ENCODE measurements around the gene RAX.
"Not testable (repeated sequence)": the region's sequence is repeated elsewhere in the genome, so short reads cannot be mapped to it uniquely, and the experiment has no call there.

RAX gene

GRCh38 chr18:59272221-59272888 is 899 bp downstream of the RAX start:
- DNase-seq (ENCODE audit: low read depth): no peak

DNA sequence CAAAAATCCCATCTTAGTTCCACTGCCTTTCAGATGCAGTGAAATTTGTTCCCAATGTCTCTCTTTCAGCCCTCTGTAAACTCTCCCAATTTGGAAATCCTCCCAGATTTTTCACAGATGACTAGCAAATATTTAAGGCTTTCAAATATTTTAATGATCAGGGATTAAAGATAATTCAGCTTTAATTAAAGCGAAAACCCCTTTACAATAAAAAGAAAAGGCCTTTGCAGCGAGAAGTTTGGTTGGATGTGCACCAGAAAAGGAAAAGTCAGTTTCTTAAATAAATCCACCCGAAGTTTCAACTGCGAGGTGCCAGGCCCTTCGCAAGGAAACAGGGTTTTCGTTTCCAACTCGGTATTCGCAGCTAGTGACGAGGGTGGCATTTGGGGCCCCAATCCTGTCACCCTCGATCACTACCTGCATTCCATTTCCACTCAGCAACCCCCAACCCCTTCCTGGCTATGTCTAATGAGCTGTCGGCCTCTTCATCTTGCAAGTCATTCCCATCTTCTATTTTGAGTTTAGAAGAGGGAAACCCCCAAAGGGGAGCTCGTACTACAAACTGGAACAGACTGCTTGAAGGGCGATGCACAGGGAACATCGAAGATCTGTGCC is 1.5 kb downstream of the RAX start:
- DNase-seq (ENCODE audit: low read depth): no peak

DNA sequence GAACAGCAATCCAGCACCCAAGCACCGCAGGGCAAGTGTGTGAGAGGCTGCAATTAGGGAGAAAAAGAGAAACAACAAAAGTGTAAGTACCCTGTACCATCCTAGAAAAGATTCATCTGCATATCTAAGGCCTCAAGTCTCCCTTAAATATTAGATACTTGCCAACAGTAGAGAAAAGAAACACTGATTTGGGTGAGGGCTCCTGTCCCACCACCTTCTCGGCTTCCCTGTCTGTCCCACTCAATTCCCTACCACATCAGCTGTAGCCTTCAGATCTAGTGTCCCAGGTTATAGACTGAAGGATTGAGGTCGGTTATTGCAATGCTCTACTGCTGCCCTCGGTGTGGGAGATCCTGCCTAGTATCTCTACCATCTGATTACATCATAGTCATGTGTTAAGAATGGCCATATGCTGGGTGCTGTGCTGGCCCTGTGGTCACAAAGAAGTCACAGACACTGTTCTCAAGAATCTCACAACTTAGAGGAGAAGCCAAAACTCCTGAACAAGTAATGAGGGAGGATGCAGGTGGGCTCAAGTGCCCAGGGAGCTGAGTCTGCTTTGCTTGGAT is 2.5 kb downstream of the RAX start:
- no peak for DNase-seq (ENCODE audit: low read depth)

GRCh38 chr18:59269563-59270119 is 3.6 kb downstream of the RAX start:
- DNase-seq (ENCODE audit: low read depth): no peak

GRCh38 chr18:59268721-59269562 is 4.3 kb downstream of the RAX start:
- peak; percentile 19 for DNase-seq (ENCODE audit: low read depth)

- DNase-seq (ENCODE audit: low read depth): no peak
Observed at GRCh38 chr18:59268127-59268720, 5.0 kb downstream of the RAX start.

GRCh38 chr18:59267503-59268126 is 5.6 kb downstream of the RAX start:
- DNase-seq (ENCODE audit: low read depth): no peak

DNA sequence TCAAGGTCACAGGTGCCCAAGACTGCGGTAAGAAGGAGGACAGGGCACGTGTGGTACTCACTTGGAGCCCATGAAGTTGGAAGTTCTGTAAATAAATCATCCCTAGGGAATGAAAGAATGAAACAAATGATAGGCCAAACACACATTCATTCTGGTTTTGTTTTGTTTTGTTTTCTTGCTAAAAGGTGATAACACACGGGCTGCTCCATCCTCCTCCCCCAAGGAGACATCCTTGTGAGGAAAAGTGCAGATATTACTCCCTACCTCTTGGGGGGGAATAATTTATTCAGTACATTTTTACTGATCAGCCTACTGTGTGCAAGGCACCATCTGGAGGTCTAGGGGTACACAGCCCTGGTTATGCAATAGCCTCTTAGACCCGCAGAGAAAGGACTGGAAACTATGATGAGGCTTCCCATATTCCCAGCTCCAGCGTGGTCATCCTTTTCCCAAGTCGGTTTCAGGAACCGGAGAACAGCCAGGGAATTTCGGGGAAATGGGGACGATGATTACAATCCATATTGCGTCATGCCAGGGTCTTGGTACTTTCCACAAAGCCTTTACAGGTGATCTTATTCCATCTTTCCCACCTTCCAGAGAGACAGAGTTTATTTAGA is 6.3 kb downstream of the RAX start:
- no peak for DNase-seq (ENCODE audit: low read depth)

- no peak for DNase-seq (ENCODE audit: low read depth)
Observed at GRCh38 chr18:59266459-59266858, 6.8 kb downstream of the RAX start.

GRCh38 chr18:59265974-59266369 is 7.3 kb downstream of the RAX start:
- DNase-seq (ENCODE audit: low read depth): no peak

- DNase-seq (ENCODE audit: low read depth): no peak
Observed at GRCh38 chr18:59265246-59265973, 7.8 kb downstream of the RAX start.

DNA sequence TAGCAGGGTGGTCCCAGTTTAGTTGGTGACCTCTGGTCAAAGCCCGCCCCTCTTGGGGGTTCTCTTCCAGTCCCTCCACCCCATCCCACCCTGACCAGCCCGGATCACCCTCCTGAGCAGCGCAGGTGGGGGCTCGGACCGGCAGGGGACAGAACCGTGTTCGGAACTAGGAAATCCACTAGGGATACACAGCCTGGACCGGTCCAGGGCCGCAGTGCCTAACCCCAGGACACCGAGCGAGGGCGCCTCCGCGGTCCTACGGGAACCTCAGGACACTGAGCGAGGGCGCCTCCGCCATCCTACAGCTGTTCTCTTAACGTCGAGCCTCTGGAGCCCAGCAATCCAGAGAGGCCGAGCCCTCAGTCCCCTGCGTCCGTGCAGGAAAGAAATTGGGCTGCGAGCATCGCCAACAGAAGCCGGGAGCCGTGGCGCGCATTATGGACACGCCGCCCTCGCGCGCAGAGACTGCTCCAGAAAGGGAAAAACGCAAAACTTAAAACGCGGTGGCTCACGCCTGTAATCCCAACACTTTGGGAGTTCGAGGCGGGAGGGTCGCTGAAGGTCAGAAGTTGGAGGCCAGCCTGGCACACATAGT is 8.5 kb downstream of the RAX start:
- no peak for DNase-seq (ENCODE audit: low read depth)

- no peak for DNase-seq (ENCODE audit: low read depth)
Observed at GRCh38 chr18:59264121-59264571, 9.1 kb downstream of the RAX start.

DNA sequence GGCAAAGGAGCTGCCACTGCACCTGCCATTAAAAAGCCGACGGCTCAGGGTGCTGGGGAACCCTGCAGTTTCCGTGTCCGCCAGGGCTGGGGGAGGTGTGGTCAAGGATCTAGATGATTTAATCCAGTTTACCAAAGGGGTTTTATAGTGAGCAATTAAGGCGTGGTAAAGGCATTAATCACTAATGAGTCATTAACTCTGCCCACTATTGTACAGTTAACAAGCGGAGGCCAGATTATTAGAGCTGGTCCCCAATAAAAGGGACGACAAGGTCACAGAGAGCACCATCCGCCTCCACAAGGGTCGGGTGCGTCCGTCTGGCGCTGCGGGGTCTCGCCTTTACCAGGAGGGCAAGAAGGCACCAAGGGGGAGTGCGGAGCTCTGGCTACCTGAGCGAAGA is 9.6 kb downstream of the RAX start:
- no peak for DNase-seq (ENCODE audit: low read depth)

GRCh38 chr18:59262243-59262642 is 11.0 kb downstream of the RAX start:
- not testable (repeated sequence) for DNase-seq (ENCODE audit: low read depth)

GRCh38 chr18:59261842-59262241 is 11.4 kb downstream of the RAX start:
- not testable (repeated sequence) for DNase-seq (ENCODE audit: low read depth)

DNA sequence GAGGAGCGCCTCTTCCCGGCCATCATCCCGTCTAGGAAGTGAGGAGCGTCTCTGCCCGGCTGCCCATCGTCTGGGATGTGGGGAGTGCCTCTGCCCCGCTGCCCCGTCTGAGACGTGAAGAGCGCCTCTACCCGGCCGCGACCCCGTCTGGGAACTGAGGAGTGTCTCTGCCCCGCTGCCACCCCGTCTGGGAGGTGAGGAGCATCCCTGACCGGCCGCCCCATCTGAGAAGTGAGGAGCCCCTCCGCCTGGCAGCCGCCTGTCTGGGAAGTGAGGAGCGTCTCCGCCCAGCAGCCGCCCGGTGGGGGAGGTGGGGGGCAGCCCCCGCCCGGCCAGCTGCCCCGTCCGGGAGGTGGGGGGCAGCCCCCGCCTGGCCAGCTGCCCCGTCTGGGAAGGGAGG is 17.8 kb downstream of the RAX start:
- DNase-seq (ENCODE audit: low read depth): not testable (repeated sequence)

DNA sequence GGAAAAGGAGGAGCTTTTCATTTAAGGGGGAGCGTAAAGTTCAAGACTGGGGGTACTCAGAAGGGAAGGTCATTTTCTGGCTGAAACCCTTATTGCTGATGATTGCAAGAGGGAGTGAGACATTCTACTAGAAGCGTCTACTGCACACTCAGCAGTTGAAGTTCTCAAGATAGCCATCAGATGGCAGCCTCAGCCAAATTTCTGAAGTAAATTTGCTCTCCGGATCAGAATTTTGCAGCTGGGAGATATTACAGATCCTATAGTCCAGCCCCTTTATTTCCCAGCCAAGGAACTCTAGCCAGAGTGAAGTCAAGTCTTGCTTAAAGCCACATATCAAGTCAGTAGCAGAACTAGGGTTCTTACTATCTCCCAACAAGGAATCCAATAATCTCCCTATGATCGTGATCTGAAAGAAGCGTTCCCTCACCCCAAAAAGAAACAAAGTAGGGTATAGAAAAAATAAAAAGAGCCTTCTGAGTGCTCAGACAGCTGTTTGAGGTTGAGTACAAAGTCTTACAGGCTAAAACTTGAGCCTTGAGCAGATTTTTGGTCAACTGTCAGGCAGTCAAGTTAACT is 24.0 kb downstream of the RAX start:
- no peak for DNase-seq (ENCODE audit: low read depth)

DNA sequence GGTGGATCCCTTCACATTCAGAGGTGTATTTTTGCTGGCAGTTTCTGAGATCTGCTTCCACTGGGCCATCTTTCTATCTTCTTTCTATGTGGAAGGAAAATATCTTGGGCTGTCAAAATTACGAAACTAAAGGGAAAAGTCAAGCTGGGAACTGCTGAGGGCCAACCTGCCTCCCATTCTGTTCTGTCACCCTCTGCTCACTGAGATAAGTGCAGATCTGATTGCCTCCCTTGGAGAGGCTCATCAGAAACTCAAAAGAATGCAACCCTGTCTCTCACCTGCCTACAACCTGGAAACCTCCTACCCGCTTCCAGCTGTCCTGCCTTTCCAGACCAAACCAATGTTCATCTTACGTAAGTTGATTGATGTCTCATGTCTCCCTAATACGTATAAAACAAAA is 26.5 kb downstream of the RAX start:
- no peak for DNase-seq (ENCODE audit: low read depth)

DNA sequence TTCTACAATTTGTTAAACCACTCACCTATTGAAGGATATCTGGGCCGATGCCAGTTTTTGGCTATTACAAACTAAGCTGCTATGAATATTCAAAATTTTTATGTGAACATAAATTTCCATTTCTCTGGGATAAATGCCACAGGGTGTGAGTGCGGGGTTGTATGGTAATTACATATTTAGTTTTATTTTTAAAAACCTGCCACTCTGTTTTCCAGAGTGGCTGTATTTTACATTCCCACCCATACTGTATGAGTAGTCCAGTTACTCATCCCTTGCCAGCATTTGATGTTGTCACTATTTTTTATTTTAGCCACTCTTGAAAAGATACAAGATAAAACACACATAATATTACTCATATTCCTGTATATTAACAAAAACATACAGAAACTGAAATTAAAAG is 30.3 kb downstream of the RAX start:
- no peak for DNase-seq (ENCODE audit: low read depth)

All from stimulated activated CD8-positive, alpha-beta memory T cell treated with anti-CD3 and anti-CD28 coated beads, Interleukin-4, amount 100 ng/mL, for 24 hours (primary cell).